ENCODE results near the gene UBA3.

DNA sequence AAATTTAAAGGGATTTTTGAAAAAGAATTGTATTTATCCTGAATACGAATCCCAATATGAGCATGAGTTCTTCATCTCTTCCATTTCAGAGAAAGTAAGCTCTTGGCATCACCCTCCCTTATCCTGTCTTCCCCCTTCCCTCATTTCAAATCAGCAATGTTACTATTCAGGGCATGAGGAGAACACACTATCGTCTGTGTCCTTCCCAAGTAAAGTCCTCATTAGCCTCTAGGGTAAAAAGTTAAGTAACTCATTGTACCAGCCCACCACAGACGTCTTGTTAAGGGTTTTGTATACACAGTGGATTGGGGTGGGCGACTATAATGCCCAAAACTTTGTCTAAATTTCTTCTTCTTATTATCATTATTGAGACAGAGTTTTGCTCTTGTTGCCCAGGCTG lies 19.4 kb upstream of the UBA3 start:
- TF ChIP-seq, protein P1, sequence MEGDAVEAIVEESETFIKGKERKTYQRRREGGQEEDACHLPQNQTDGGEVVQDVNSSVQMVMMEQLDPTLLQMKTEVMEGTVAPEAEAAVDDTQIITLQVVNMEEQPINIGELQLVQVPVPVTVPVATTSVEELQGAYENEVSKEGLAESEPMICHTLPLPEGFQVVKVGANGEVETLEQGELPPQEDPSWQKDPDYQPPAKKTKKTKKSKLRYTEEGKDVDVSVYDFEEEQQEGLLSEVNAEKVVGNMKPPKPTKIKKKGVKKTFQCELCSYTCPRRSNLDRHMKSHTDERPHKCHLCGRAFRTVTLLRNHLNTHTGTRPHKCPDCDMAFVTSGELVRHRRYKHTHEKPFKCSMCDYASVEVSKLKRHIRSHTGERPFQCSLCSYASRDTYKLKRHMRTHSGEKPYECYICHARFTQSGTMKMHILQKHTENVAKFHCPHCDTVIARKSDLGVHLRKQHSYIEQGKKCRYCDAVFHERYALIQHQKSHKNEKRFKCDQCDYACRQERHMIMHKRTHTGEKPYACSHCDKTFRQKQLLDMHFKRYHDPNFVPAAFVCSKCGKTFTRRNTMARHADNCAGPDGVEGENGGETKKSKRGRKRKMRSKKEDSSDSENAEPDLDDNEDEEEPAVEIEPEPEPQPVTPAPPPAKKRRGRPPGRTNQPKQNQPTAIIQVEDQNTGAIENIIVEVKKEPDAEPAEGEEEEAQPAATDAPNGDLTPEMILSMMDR (IDR thresholded peaks at IDR 0.05): no peak
- no peak for TF ChIP-seq POLR2A (IDR thresholded peaks at IDR 0.05)

Measured in uterus (tissue), 2 donors.